ENCODE data around the gene DEPDC4.
"Not testable (repeated sequence)": the region's sequence is repeated elsewhere in the genome, so short reads cannot be mapped to it uniquely, and the experiment has no call there.

DEPDC4 gene

DNA sequence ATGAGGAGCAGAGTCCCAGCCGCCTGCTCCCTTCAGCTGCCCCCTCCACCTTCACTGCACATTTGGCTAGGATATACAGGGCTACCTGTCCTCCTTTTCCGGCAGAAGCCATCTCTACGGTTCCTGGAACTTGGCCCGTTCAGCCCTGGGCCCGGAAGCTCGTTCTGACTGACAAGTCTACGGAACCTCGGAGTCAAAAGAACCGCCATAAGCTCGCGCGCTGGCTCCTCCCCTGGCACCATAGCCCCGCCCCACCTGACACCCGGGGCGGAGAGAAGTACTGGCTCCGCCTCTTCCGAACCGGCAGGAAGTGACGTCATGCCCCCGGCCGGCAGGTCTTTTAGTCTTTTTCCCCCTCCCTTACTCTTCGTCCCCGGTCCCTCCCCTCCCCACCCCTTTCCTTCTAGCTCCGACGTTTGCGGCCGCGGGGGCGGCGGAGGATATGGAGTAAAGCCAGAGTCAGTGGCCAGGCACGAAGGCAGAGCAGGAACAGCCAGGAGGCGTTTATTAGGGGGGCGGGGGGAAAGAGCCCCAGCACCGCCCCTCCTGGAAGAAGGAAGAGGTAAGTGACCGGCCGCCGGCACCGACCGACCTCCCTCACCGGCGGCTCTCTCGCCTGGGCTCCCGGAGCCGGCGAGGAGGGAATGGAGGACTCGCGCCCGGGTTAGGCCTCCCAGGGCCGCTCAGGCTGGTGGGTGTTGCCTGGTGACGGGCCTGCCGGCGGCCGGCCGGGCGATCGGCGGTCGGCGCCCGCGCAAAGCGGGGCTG lies at the start of gene DEPDC4, which contains the start of gene SCYL2:
Gene DEPDC4, minus strand, starts transcription at position 245 of the 768 bp plus-strand sequence. Its CDS starts 3 bp downstream, at position 242.
Gene SCYL2, plus strand, starts transcription at position 343 of the 768 bp plus-strand sequence. CDS start 15,794 bp downstream, outside the sequence.
- peak; percentile 80 for DNase-seq

DNA sequence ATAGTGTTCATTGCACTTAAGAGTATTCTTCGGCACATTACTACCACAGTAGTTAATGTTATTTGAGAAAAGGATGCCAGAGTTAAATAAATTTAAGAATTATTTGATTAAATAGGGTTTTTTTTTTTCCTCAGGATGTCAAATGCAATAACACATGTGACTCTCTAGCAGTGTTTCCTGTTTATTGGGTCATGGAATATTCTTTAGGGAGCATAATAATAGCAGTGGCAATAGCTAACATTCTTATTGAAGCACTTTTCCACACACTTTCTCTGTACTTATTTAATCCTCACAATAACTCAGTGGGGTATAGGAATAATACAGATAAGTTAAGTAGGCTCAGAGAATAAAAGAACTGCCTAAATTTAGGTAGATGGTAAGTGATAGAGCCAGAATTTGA lies 44.4 kb upstream of the DEPDC4 start:
- DNase-seq: no peak

DNA sequence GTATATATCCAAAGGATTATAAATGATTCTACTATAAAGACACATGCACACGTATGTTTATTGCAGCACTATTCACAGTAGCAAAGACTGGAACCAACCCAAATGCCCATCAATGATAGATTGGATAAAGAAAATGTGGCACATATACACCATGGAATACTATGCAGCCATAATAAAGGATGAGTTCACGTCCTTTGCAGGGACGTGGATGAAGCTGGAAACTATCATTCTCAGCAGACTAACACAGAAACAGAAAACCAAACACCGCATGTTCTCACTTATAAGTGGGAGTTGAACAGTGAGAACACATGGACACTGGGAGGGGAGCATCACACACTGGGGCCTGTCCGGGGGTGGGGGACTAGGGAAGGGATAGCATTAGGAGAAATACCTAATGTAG lies 41.3 kb upstream of the DEPDC4 start:
- not testable (repeated sequence) for DNase-seq

DNA sequence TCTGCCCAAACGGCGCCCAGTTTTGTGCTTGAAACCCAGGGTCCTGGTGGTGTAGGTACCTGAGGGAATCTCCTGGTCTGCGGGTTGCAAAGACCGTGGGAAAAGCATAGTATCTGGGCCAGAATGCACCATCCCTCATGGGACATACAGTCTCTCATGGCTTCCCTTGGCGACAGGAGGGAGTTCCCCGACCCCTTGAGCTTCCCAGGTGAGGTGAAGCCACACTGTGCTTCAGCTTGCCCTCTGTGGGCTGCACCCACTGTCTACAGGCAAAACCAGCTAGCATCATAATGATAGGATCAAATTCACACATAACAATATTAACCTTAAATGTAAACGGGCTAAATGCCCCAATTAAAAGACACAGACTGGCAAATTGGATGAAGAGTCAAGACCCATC lies 37.5 kb upstream of the DEPDC4 start:
- DNase-seq: not testable (repeated sequence)

DNA sequence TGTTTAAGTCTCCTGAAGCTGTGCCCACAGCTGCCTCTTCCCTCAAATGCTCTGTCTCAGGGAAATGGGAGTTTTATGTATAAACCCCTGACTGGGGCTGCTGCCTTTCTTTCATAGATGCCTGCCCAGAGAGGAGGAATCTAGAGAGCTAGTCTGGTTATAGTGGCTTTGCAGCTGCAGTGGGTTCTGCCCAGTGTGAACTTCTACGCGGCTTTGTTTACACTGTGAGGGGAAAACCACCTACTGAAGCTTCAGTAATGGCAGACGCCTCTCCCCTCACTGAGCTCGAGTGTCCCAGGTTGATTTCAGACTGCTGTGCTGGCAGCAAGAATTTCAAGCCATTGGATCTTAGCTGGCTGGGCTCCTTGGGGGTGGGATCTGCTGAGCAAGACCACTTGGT lies 37.0 kb upstream of the DEPDC4 start:
- no peak for DNase-seq

DNA sequence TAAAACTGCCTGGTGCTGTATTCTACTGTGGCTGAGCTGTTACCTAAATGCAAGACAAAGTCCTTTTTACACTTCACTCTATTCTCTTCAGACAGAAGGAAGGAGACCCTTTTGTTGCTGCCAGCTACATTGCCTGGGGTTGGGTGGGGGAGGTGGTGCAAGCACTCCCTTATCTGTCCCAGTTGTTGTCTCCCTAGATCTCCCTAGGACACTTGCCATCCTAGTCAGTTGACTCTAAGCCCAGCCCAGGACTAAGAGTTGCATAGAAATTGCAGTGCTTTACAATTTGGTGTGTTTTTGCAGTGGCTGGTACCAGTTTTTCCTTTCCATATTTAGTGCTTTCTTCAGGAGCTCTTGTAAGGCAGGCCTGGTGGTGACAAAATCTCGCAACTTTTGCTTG lies 35.2 kb upstream of the DEPDC4 start:
- no peak for DNase-seq

DNA sequence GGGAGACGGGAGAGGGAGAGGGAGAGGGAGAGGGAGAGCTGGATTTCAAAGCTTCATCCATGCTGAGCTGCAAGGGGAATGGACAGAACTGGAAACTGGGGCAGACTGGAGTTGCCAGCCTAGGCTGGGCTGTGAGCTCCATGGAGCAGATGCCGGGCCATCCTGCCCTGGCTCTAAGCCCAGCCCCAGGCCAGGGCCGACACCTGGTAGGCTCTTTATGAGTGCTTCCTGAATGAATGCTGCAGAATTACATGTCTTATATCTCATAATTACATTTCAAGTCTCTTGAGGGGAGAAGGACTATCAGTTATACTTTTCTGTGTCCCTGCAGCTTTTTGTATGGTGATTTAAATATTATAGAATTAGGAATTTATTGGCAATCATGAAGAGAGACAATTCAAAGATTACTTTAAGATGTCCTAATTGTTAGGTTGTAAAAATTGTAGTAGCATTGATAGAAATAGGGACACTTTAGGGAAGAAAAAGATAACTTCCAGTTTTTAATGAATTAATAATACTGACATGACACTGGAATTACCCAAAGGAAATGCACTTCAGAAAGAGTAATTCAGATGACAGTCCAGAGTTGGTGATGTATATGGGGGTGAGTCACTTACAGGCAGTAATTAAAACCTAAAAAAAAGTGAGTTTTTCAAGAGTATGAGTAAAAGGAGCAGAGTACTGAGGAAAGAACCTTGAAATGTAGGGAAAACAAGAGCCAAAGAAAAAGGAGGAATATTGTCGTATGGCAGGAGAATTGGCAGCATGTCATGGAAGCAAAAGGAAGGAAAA lies 29.1 kb upstream of the DEPDC4 start:
- no peak for DNase-seq

DNA sequence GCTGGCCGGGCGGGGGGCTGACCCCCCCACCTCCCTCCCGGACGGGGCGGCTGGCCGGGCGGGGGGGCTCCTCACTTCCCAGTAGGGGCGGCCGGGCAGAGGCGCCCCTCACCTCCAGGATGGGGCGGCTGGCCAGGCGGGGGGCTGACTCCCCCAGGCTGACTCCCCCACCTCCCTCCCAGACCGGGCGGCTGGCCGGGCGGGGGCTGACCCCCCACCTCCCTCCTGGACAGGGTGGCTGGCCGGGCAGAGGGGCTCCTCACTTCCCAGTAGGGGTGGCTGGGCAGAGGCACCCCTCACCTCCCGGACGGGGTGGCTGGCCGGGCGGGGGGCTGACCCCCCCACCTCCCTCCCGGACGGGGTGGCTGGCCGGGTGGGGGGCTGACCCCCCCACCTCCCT lies 27.5 kb upstream of the DEPDC4 start:
- not testable (repeated sequence) for DNase-seq

DNA sequence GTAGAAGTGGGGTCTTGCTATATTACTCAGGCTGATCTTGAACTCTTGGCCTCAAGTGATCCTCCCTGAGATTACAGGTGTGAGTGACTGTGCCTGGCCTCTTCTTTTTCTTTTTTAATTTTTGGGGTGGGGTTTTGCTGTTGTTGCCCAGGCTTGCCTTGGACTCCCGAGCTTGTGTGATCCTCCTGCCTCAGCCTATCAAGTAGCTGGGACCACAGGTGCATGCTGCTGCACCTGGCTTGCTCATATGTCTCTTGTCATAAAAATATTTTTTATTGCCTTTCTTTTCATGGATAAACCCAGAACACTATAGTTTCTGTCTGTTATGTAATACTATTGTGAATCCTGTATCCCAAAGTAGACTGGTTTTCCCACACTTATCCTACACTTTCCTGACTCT lies 26.1 kb upstream of the DEPDC4 start:
- DNase-seq: no peak

DNA sequence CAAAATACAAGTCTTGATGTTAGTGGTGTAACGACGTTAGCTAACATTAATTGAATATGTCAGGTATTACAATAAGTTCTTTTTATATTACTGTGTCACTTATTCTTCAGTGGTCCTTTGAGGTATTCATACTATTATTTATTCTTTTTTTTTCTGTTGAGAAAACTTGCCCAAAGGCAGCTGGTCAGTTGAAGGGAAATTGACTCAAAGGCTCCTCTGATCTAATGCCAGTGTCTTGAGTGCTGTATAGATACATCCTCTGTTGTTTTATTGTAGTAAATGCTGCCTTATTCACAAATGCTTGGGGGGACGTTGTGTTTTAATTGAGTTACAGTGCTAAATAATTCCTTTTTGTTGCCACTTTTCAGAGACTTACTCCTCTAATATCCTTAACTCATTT lies 23.1 kb upstream of the DEPDC4 start:
- DNase-seq: no peak

DNA sequence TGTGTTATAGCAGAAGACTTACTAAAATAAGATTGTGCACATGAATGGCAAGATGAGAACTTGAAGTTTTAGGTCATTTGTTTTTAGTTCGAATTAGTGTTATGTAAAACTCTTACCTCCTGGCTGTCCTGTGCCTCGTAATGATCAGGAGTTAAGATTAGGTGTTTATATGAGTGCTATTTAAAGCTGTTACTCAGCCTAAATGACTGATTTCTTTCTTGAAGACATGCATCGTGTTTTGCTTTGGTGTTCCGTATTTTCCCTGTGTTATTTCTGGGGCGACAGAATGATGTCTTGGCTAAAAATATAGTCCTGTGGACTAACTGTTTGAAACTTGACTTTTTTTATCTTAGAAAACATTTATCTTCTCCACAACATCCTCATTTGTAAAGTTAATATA lies 22.2 kb upstream of the DEPDC4 start:
- no peak for DNase-seq

DNA sequence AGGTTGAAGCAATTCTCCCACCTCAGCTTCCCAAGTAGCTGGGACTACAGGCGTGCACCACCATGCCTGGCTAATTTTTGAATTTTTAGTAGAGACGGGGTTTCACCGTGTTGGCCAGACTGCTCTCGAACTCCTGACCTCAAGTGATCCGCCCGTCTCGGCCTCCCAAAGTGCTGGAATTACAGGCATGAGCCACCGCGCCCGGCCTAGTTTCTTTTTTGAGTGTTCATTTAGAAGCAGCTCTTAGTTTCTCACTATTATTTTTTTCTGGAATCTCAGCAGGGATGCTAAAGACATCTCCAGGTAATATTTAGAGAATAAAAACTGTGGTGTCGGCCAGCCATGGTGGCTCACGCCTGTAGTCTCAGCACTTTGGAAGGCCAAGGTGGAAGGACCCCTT lies 17.7 kb upstream of the DEPDC4 start:
- DNase-seq: not testable (repeated sequence)

DNA sequence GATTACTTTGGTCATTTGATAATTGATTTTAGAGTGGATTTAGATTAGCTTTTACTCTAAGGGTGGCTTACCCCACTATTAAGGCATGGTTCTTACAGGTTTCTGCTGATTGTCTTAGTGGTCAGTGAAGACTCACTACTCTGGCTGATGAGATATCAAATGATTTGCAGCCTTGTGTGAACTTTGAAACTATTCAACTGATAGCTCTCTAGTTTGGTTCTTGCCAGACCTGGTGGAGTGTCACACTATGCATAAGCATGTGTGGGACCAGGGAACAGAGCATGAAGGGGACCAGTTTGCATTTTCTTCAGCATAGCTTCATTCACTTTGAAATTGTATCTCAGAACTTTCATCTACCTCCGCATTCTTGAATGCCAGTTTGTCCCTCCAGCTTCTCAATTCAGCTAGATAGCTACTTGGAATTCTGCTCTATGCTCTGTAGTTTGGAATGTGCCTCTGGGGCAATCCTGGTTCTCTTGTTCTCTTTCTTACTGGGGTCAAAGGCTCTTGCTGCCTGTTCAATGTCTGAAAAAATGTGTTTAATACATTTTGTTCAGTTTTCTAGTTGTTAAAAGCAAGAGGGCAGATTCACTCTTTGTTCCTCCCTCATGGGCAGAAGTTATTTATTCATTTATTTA lies 12.8 kb upstream of the DEPDC4 start:
- no peak for DNase-seq

DNA sequence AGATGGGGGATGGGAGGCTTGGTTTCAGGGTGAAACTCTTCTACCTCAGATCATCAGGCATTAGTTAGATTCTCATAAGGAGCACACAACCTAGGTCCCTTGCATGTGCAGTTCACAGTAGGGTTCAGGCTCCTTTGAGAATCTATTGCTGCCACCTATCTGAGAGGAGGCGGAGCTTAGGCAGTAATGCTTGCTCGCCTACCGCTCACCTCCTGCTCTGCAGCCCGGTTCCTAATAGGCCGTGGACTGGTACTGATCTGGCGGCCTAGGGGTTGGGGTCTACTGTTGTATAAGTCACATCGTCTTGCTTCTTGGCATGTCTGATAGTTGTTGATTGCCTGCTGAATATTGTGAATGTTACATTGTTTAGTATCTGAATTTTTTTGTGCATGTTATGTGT lies 12.3 kb upstream of the DEPDC4 start:
- DNase-seq: no peak

DNA sequence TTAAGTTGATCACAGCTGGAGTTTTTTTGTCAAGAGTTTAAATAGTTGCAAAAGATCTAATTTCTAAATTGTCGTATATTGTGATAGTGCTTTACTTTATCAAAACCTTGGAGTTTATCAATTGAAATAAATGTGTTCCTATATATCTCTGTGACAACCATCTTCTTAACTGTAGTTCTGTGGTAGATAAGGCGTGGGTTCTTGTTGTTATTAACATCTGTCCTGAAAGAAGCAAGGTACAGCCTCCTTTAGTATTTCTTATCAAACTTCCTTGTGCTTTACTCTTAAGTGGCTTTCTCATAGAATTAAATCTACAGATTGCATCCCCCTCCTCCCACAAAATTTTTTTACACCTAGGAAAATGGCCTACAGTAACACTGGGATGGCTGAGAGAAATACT lies 7.4 kb upstream of the DEPDC4 start:
- DNase-seq: no peak

DNA sequence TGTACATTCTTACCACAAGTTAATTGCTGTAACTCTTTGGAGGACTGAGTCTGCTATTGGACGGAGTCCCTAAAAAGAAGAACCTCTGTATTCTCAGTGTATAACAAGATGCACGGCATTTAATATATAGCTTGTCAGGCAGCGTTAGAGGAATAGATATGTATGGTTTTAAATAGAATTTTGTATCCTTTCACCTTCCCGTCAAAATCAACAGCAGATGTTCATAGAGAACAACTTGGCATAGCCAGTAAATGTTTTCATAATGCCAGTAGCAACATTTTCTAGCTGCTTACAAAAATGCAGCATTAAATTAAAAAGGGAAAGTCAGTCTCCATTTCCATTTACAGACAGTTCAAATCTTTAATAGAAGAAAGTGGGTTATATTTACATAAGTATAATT lies 6.9 kb upstream of the DEPDC4 start:
- DNase-seq: no peak

DNA sequence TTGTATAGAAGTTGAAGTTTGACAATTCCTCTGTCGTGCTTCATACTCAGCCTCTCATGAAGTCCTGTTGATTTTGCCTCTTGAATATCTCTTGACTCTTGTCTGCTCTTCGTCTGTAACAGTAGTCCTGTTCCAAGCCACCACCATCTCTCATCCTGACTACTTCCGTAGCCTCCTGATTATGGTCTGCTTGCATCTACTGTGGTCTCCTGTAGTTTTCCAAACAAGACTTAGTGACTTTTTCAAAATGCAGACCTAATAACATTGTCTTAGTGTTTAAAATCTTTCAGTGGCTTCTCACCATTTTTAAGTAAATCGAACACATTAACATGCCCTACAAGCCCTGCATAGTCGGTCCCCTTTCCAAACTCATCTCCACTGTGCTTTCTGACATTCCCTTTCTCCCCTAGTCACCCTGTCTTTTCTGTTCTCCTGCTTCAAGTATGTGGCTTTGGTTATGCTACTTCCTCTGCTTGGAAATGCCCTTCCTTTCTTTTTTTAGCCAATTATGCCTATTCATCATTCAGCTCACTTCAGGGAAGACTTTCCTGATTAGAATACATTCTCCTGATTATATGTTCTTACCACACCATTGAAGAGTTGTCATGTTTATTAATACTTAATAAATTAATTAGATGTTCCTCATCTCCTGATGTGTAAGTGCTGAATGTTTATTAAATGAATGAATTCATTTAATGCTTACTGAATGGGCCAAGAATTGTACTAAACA lies 2.1 kb upstream of the DEPDC4 start:
- no peak for DNase-seq

DNA sequence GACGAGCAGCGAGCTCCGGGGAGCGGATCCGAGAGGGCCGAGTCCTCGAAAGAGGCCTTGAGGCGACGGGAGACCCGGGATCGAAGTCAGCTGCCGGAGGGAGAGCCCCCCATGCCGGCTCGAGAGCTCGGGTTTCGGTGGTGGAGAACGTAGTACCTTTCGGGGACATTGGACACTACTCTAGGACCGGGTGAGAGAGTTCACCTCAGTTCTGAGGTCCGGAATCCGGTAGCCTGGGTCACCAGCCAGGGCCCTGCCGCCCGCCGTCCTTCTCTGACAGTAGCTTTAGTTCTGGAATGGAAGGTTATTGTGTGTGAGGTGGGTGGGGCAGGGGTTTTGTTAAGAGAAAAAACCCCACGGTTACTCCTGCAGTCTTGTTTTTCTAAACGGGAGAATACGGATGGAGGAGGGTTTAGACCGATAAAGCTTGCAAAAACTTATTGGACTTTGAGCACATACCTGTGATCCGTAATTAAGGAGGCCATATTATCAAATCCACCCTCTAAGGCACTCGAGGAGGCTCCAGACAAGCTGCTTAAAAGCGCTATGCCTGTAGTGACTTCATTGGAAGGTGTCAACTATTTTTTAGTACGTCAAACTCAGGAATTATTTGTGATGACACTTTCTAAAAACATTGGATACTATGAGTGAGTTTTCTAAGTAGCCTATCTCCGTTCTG lies 863 bp upstream of the DEPDC4 start:
- DNase-seq: no peak

DNA sequence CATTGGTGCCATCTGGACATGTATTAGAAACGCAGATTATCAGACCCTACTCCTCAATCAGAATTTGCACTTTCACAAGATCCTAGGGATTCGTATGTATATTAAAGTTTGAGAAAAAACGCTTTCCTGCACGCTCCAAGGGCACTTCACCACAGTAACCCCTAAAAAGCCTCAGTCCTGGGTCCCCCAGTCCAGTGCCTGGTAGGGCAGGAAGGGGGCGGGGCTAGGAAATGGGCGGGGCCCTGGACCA lies 369 bp downstream of the DEPDC4 start:
- peak; percentile 80 for DNase-seq

DNA sequence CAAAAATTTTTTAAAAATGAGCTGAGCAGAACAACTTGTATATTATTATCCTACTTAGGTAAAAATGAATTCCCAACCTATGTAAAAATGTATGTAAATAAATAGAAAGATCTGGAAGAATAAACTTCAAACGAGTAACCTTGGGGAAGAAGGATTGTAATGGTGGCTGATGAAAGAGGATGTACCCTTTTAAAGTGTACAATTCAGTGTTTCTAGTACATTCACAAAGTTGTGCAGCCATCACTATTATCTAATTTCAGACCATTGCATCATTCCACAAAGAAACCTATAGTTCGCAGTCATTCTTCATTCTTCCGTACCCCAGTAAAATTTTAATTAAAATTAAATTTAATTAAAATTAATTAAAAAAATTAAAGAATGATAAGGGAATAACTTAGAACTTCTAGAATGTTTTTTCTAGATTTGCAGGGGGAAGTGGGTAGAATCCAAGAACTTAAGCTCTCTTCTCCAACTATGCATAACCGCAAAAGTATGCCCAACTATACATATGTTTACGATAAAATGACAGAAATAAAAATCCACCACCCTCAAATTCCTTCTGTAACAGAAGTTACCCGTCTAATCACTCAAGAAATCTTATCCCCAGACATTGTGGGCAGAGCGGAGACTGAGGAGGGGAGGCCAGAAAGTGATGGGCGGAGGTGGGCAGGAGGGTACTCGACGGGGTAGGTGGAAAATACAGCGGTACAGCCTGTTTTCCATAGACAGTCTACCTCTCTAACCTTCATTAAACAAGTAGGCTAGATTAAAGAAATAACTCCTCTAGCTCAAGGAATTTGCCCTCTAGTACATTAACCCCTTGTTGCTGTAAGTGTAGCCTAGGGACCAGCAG lies 921 bp downstream of the DEPDC4 start:
- DNase-seq: no peak

DNA sequence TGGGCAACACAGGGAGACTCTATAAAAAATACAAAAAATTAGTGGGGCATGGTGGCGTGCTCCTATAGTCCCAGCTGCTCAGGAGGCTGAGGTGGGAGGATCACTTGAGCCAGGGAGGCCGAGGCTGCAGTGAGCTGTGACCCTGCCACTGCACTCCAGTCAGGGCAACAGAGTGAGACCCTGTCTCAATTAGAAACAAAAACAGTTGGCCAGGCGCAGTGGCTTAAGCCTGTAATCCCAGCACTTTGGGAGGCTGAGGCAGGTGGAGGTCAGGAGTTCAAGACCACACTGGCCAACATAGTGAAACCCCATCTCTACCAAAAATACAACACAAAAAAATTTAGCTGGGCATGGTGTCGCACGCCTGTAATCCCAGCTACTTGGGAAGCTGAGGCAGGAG lies 1.8 kb downstream of the DEPDC4 start:
- DNase-seq: not testable (repeated sequence)

DNA sequence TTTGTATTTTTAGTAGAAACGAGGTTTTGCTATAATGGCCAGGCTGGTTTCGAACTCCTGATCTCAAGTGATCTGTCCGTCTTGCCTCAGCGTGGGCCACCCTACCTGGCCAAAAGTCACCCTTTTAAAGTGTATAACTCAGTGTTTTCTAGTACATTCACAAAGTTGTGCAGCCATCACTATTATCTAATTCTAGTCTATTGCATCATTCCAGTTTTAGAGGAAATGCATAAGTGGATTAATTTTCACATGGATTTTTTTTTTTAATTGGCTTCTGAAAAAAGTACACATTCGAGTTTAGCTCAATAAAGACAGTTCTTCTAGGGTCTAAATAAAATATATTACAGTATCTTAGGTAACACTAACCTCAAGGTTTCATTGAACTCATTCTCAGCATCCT lies 3.7 kb downstream of the DEPDC4 start:
- DNase-seq: no peak

All from NK-92 treated with Interleukin-12 subunit alpha and Interleukin-12 subunit beta, amount 100 ng/mL, for 24 hours (cell line).